BLaER1 (cell line): Measurements from ENCODE around the gene VPS54.

Source experiments
- H3K27ac ChIP-seq: shearing (Covaris generic); formaldehyde crosslinking; 2 replicates; pipeline ENCODE4 v1.8.1; 2022
- H3K27me3 ChIP-seq: shearing (Covaris generic); formaldehyde crosslinking; 2 replicates; pipeline ENCODE4 v1.8.1; 2022
- H3K36me3 ChIP-seq: shearing (Covaris generic); formaldehyde crosslinking; 2 replicates; pipeline ENCODE4 v1.8.1; 2022
- H3K4me1 ChIP-seq: shearing (Covaris generic); formaldehyde crosslinking; 2 replicates; pipeline ENCODE4 v1.8.1; 2022
- H3K4me2 ChIP-seq: shearing (Covaris generic); formaldehyde crosslinking; 2 replicates; pipeline ENCODE4 v1.8.1; 2022
- H3K4me3 ChIP-seq: shearing (Covaris generic); formaldehyde crosslinking; 2 replicates; pipeline ENCODE4 v1.8.1; 2022
- H3K9ac ChIP-seq: shearing (Covaris generic); formaldehyde crosslinking; 2 replicates; pipeline ENCODE4 v1.8.1; 2022
- H3K9me3 ChIP-seq: shearing (Covaris generic); formaldehyde crosslinking; 2 replicates; pipeline ENCODE4 v1.8.1; 2022
- H4K20me1 ChIP-seq: shearing (Covaris generic); formaldehyde crosslinking; 2 replicates; pipeline ENCODE4 v1.8.1; 2022
- Cebpa-rat ChIP-seq: shearing (Covaris generic); IDR thresholded peaks from 2 replicates; pipeline ENCODE4 v1.8.1; 2022

The VPS54 gene

DNA sequence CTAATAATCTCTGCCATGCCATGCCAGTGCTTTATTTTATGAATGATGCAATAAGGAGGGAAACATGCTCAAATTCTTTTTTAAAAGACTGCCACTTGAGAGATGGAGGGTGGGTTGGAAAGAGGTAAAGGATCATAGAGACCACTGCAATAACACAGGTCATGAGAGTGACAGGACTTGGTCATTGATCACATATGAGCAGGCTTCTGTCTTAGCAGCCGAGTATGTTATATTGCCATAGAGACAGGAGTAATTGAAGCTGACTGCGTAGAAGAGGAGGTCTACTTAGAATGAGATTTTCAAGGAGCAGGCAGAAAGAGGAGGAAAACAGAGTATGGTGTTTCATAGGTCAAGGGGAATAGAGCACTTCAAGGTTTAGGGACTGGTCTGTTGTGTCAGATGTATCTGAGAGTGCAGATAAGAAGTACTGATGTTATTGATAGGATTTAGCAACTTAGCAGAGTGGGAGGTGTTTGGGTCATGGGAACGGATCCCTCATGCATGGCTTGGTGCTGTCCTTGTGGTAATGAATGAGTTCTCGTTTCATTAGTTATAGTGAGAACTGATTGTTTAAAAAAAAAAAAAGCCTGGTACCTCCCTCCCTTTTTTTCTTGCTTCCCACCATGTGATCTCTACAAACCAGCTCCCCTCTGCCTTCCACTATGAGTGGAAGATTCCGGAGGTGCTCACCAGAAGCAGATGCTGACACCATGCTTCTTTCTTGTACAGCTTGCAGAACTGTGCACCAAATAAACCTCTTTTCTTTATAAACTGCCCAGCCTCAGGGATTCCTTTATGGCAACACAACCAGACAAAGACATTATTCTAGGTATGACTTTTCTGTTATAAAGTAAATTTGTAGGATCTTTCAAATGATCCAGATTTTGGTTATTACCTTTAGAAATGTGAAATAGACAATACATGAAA, 144.8 kb downstream of the VPS54 start:
- no peak overlapping the region for H3K4me3 ChIP-seq
- no peak for TF ChIP-seq Cebpa-rat
- H3K36me3 ChIP-seq = peaks cover 63% of the 10 kb centered on the region
- peak overlapping the region; percentile 74; the same call in 1 of the 2 replicates for H3K4me2 ChIP-seq
- H3K9me3 ChIP-seq = peaks cover 42% of the 10 kb centered on the region
- no peaks in the 10 kb centered on the region; the same call in 1 of the 2 replicates for H4K20me1 ChIP-seq
- no peak overlapping the region for H3K9ac ChIP-seq
- no peaks in the 10 kb centered on the region for H3K27me3 ChIP-seq
- H3K27ac ChIP-seq = no peak overlapping the region
- peaks cover 33% of the 10 kb centered on the region for H3K4me1 ChIP-seq

DNA sequence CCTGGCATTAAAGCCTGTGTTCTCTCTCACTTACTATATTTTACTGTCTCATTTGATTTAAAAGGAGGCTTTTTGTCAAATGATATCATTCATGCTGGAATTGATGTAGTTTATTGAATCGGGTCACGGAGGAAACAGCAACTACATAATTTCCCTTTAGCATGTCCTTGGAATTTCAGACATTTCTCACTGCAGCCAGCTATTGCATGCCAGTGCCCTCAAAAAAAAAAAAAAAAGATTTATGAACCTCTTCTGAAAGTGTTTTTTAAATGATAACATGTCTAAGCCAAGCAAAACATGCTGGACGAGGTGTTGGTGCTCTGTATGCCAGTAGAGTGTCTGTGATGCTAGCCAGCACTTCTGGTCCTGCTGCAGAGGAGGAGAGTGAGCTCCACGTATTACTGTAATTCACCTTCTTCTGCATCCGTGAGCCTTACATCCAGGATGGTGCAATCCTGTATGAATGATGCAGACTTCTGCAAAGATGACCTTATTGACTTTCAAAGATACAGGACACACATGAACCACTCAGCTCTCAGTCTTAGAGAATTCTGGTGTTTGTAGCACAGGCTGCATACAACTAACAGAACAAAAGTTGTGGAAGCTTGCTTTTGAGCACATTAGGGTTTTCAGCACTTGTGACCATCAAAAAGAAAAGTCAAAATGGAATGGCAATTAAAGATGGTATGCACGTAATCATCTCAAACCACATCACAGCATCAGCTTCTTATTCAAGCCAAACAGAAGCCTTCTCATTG, 146.5 kb downstream of the VPS54 start:
- no peaks in the 10 kb centered on the region; the same call in 1 of the 2 replicates for H4K20me1 ChIP-seq
- H3K4me1 ChIP-seq = peaks cover 33% of the 10 kb centered on the region
- no peak overlapping the region for H3K27ac ChIP-seq
- H3K4me3 ChIP-seq = no peak overlapping the region
- H3K9ac ChIP-seq = no peak overlapping the region
- H3K4me2 ChIP-seq = no peak overlapping the region
- no peaks in the 10 kb centered on the region for H3K27me3 ChIP-seq
- H3K36me3 ChIP-seq = peaks cover 65% of the 10 kb centered on the region
- no peak for TF ChIP-seq Cebpa-rat
- peaks cover 42% of the 10 kb centered on the region for H3K9me3 ChIP-seq

DNA sequence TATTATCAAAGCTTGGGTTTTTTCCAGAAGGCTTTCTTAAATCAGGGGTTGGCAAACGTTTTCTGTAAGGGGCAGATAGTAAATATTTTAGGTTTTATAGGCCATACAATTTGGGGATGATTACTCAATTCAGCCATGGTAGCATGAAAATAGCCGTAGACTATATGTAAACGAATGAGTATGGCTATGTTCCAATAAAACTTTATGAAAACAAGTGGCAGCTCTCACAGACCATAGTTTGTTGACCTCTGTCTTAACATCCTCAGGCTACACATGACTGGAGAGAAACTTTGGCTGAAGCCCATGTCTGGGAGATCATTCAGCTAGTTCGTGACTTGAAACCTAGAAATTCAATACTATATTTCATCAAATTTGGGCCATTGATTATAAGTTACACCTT, 147.4 kb downstream of the VPS54 start:
- Histone ChIP-seq H3K4me1 (peaks cover 29% of the 10 kb centered on the region), H3K4me2 (no peak overlapping the region), H3K9ac (no peak overlapping the region), H3K4me3 (no peak overlapping the region), H4K20me1 (no peaks in the 10 kb centered on the region; the same call in 1 of the 2 replicates), H3K9me3 (peaks cover 42% of the 10 kb centered on the region), H3K27me3 (no peaks in the 10 kb centered on the region), H3K36me3 (peaks cover 58% of the 10 kb centered on the region), H3K27ac (no peak overlapping the region)
- no peak for TF ChIP-seq Cebpa-rat

DNA sequence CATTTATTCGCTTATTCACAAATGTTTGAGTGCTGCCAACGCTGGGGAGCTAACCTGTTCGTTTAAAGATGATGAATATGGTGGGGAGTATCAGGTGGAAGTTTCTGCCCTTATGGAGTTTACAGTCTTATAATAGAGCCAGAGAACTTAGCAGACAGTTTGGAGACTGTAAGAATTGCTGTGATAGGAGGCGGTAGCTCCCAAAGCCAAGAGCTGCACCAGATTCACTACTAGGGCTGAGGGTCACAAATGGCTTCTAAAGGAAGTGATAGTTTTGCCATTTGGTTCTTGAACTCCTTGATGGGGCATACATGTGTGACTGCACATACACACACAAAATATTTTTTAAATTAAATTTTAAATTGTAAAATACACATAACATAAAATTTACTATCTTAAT, 148.5 kb downstream of the VPS54 start:
- H3K4me2 ChIP-seq = no peak overlapping the region
- no peak overlapping the region for H3K27ac ChIP-seq
- H3K4me3 ChIP-seq = no peak overlapping the region
- H3K27me3 ChIP-seq = no peaks in the 10 kb centered on the region
- H3K9me3 ChIP-seq = peaks cover 42% of the 10 kb centered on the region
- TF ChIP-seq Cebpa-rat = no peak
- H3K9ac ChIP-seq = no peak overlapping the region
- H4K20me1 ChIP-seq = no peaks in the 10 kb centered on the region; the same call in 1 of the 2 replicates
- peaks cover 58% of the 10 kb centered on the region for H3K36me3 ChIP-seq
- H3K4me1 ChIP-seq = peaks cover 29% of the 10 kb centered on the region

DNA sequence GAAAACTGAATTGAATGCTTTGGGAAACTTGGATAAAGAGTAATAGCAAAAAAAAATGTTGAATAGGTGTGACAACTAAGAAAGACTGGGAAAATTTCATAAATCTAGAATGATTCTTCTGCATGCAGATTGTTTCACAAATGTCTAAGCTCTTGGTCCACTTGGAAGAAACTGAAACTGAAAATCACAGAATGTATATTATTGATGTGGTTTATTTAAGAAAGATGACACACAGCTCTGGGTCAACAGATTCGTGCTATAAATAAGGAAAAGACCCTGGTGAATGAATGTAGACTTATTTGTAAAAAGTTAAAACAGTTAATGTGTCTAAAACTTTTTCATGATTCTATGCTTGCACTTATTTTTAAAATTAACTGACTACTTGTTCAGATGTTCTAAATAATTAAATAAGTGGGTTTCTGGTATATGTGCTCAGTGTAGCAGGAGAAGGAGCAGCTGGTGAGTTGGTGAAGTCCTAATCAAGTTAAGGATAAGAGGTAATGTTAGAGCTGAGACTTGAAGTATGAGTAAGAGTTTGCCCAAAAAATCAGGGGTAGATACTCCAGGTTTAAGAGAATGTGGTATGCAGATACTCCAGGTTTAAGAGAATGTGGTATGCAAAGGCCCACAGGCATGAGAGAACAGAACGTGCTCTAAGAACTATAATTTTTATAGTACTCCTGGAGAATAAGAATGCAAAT, 153.1 kb downstream of the VPS54 start:
- Histone ChIP-seq H3K9ac (no peak overlapping the region), H3K36me3 (peaks cover 55% of the 10 kb centered on the region), H3K27ac (0 out of 2 replicates have a peak overlapping the region, but pooled peaks have one; percentile 5), H3K4me3 (no peak overlapping the region), H3K9me3 (peaks cover 7% of the 10 kb centered on the region), H4K20me1 (no peaks in the 10 kb centered on the region), H3K4me2 (peak overlapping the region; percentile 55), H3K4me1 (peaks cover 29% of the 10 kb centered on the region), H3K27me3 (no peaks in the 10 kb centered on the region)
- no peak for TF ChIP-seq Cebpa-rat

DNA sequence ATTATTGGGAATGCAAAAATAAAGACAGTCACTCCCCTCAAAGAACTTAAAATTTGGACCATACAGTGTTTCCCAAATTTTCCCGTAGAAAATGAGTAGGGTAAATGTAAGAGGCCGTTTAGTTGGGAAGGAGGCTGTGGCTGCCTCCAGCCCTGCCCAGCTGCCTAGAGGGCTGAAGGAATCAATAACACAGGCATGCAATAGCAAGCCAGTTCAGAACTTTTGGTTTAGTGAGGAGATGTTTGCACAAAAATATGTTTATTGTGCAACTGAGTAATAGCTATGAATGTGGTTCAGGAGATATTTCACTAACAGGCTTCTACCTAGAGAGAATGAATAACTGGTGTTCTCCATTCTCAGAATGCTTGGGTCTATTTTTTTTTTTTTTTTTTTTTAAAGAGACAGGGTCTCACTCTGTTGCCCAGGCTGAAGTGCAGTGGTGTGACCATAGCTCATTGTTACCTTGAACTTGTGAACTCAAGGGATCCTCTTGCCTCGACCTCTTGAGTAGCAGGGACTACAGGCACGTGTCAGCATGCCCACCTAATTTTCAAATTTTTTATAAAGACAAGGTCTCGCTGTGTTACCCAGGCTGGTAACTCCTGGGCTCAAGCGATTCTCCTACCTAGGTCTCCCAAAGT, 153.9 kb downstream of the VPS54 start:
- Histone ChIP-seq H3K4me1 (peaks cover 29% of the 10 kb centered on the region), H4K20me1 (no peaks in the 10 kb centered on the region), H3K9ac (no peak overlapping the region), H3K9me3 (no peaks in the 10 kb centered on the region), H3K27me3 (no peaks in the 10 kb centered on the region), H3K4me3 (no peak overlapping the region), H3K4me2 (peak overlapping the region; percentile 55), H3K36me3 (peaks cover 50% of the 10 kb centered on the region), H3K27ac (no peak overlapping the region)
- TF ChIP-seq Cebpa-rat = no peak

DNA sequence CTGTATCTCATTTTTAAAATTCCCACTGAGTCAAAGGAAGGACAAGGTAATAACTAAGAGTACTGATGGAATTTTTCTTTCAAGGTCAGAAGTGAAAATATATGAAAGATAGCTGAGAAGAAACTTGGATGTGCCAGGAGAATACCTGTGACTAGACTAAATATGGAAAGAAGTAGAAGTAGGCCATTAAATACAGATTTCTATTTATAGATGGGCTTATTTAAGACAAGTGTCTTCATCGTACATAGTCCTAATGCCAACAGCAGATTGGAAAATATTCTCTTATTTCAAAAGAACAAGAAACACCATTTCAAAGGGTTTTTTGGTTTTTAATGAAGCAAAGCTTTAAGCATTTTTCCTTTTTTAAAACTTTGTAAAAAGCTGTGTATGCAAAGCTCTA, 155.5 kb downstream of the VPS54 start:
- peaks cover 54% of the 10 kb centered on the region for H3K36me3 ChIP-seq
- no peak overlapping the region for H3K9ac ChIP-seq
- H3K27me3 ChIP-seq = no peaks in the 10 kb centered on the region
- no peak for TF ChIP-seq Cebpa-rat
- no peaks in the 10 kb centered on the region for H4K20me1 ChIP-seq
- peaks cover 29% of the 10 kb centered on the region for H3K4me1 ChIP-seq
- no peak overlapping the region for H3K4me3 ChIP-seq
- H3K9me3 ChIP-seq = no peaks in the 10 kb centered on the region
- no peak overlapping the region for H3K27ac ChIP-seq
- no peak overlapping the region for H3K4me2 ChIP-seq

DNA sequence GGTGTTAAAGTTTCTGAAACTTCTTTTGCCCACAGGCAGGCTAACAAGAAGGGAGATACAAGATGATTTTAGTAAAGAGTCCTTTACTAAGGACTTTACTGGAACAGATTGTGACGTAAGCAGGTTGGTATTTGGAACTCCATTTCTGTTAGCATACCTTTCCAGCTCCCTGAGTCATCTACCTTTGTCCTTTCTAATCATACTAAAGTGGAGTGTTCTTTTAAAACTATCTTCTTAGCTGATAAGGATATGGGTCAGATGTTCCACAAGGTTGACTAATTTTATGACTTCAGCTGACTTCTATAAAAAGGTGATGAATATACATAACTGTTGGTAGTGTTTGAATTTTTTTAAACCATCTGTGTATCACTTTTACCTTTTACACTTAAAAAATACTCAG, 156.4 kb downstream of the VPS54 start:
- Histone ChIP-seq H3K9ac (no peak overlapping the region), H3K9me3 (no peaks in the 10 kb centered on the region), H3K4me2 (no peak overlapping the region), H3K27me3 (no peaks in the 10 kb centered on the region), H3K36me3 (peaks cover 51% of the 10 kb centered on the region), H4K20me1 (no peaks in the 10 kb centered on the region), H3K27ac (no peak overlapping the region), H3K4me1 (peaks cover 29% of the 10 kb centered on the region), H3K4me3 (no peak overlapping the region)
- no peak for TF ChIP-seq Cebpa-rat

DNA sequence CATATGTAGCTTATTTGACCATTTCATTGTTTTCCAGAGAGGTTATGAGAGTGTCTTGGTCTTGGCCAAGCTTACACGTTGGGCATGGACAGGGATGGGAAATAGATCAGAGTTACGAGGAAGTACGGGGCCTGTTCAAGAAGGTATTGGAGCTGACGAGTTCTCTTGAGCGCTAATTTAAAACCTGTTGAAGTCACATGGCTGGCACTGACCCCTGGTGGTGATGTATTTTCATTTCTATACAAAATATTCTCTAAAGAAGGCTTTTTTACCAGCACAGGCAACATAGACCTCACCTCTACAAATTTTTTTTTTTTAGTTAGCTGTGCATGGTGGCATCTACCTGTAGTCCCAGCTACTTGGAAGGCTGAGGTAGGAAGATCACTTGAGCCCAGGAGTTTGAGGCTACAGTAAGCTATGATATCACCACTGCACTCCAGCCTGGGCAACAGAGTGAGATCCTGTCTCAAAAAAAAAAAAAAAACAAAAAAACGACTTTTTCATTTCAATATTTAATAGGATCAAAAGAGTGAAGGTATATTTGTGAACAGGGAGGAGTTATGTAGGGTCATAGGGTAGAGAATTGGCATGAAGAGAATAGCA, 157.9 kb downstream of the VPS54 start:
- Histone ChIP-seq H3K4me2 (no peak overlapping the region), H3K9me3 (no peaks in the 10 kb centered on the region), H3K36me3 (peaks cover 65% of the 10 kb centered on the region), H3K9ac (no peak overlapping the region), H3K4me1 (peaks cover 30% of the 10 kb centered on the region), H3K27ac (no peak overlapping the region), H3K4me3 (no peak overlapping the region), H3K27me3 (no peaks in the 10 kb centered on the region), H4K20me1 (no peaks in the 10 kb centered on the region)
- TF ChIP-seq Cebpa-rat = no peak
